Posterior cingulate gyrus (tissue), 11 donors: ENCODE results near the gene MMS22L.

Experiments used
- DNase-seq, 10 donors: peaks; one replicate each; pipeline versions ENCODE4 v3.0.0 to v3.0.0-alpha.2; 2020 to 2021; ENCODE audit warnings: mixed read lengths in 3 of 10
- intact Hi-C: fragments of 100-400 bp; cut with DNase I; formaldehyde crosslinking; loops from one replicate; pipeline ENCODE4 v1.15.1; 2023

The MMS22L gene, protein sequence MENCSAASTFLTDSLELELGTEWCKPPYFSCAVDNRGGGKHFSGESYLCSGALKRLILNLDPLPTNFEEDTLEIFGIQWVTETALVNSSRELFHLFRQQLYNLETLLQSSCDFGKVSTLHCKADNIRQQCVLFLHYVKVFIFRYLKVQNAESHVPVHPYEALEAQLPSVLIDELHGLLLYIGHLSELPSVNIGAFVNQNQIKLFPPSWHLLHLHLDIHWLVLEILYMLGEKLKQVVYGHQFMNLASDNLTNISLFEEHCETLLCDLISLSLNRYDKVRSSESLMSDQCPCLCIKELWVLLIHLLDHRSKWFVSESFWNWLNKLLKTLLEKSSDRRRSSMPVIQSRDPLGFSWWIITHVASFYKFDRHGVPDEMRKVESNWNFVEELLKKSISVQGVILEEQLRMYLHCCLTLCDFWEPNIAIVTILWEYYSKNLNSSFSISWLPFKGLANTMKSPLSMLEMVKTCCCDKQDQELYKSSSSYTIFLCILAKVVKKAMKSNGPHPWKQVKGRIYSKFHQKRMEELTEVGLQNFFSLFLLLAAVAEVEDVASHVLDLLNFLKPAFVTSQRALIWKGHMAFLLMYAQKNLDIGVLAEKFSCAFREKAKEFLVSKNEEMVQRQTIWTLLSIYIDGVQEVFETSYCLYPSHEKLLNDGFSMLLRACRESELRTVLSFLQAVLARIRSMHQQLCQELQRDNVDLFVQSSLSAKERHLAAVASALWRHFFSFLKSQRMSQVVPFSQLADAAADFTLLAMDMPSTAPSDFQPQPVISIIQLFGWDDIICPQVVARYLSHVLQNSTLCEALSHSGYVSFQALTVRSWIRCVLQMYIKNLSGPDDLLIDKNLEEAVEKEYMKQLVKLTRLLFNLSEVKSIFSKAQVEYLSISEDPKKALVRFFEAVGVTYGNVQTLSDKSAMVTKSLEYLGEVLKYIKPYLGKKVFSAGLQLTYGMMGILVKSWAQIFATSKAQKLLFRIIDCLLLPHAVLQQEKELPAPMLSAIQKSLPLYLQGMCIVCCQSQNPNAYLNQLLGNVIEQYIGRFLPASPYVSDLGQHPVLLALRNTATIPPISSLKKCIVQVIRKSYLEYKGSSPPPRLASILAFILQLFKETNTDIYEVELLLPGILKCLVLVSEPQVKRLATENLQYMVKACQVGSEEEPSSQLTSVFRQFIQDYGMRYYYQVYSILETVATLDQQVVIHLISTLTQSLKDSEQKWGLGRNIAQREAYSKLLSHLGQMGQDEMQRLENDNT

GRCh38 chr6:97282726-97283617 lies at the start of gene MMS22L:
TSS of gene MMS22L (minus strand) at chr6:97283216. CDS start at chr6:97282477, 739 bp downstream.
- intact Hi-C loops: no loop called here
- peak; percentile 73 to 98 (median 87) for DNase-seq

DNA sequence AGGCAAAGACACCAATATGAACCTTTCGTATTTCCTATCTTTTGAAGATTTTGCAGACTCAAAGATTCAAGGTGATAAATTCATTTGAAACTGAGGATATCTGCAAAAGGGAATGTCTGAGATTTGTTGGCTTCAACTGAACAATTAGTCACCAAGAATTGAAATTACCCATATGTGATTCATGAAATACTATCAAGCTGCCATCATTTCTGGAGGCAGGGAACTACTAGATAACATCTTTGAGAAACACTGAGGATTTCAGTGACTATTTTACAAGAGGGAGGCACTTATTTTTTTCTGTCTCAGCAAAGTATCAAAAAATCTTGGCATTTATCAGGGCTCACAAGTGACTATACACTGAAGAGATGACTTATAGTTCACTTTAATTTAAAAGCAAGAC lies 39.8 kb upstream of the MMS22L start:
- DNase-seq: no peak

GRCh38 chr6:97322226-97322625 lies 39.2 kb upstream of the MMS22L start:
- no peak for DNase-seq
- intact Hi-C loops: no loop called here

More for the DNA sequence above, 39.8 kb upstream of the MMS22L start:
- intact Hi-C loops: no loop called here

- intact Hi-C loops: no loop called here
- no peak for DNase-seq
These were observed 34.0 kb upstream of the MMS22L start for GRCh38 chr6:97316978-97317377.

GRCh38 chr6:97312241-97312640 lies 29.2 kb upstream of the MMS22L start:
- intact Hi-C loops: no loop called here
- no peak for DNase-seq

GRCh38 chr6:97306544-97307320 lies 23.7 kb upstream of the MMS22L start:
- no peak for DNase-seq
- intact Hi-C loops: no loop called here

- intact Hi-C loops: no loop called here
- DNase-seq: peak in 3 of 10 donors; percentile 9 to 68 (median 25)
These were observed 22.5 kb upstream of the MMS22L start for GRCh38 chr6:97305414-97306066.

DNA sequence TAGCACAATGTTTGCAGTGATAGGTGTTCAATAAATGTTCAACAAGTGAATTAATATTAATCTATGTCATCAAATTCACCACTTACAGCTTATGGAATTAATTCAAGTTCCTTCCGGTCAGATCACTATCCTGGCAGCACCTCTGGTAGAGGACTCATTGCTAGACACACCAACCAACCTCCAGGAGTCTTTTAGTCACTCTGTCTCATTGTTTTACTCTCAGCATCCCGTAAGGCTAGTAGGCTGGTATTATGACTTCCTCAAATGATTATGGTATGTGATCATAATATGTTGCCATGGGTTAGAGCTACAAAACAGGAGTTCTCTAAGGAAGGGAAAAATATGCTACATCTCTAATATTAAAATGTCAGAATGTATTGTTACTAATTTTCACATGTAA lies 21.7 kb upstream of the MMS22L start:
- intact Hi-C loops: no loop called here
- no peak for DNase-seq

GRCh38 chr6:97294451-97294850 lies 11.4 kb upstream of the MMS22L start:
- DNase-seq: no peak
- intact Hi-C loops: no loop called here

DNA sequence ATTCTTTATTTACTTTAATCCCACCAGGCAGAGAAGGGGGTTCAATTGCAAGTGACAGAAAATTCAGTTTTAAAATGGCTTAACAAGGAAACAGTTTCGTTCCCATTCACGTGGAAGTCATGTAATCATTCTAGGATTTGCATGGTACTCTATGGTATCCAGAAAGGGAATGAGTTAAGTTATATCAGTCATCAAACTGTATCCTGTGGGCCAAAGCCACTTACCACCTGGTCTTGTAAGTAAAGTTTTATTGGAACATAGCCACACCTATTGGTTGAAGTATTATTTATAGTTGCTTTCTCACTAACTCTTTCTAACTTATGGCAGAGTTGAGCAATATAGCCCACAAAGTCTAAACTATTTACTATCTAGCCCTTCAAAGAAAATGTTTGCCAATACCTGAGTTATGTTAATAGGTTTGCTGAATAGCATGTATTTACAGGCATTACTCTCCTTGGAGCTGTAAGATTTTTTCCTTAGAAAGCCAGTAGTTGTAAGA lies 10.2 kb upstream of the MMS22L start:
- no peak for DNase-seq
- intact Hi-C loops: no loop called here

DNA sequence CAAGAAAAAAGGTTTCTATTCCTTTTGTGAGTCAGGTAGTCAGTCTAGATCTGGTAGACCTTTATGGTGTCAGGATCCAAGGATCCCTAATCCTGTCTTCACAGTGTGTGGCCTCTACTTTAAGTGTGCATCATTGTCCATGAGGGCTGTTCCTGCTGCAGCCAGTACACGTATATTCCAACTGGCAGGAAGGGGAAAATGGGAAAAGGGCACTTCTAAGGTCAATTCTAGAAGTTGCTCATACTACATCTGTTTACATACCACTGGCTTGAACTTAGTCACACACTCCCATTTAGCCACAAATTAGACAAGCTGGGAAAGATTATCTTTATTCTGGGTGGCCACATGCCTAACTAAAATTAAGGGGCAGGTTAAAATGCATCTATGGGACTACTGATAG lies 9.7 kb upstream of the MMS22L start:
- DNase-seq: no peak
- intact Hi-C loops: no loop called here

DNA sequence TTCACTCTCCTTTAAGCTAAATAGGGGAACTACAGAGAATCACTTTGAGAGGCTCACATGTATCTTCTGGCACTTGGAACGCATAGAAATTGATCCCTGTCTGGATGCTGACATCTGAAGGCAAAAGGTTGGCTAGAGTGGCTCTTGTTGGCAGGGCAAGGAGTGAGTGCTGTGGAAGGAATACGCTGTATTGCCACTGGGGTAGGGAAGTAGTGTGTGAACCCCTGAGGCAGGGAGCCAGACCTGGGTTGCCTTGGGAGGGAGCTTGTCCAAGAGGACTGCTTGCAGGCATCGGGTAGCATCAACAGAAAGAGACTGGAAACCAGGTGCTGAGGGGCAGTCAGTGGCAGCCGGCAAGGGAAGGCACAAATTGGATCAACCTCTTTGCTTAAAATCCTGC lies 8.9 kb upstream of the MMS22L start:
- no peak for DNase-seq
- intact Hi-C loops: no loop called here

GRCh38 chr6:97289332-97289731 lies 6.3 kb upstream of the MMS22L start:
- intact Hi-C loops: no loop called here
- no peak for DNase-seq

- DNase-seq: no peak
- intact Hi-C loops: no loop called here
These were observed 5.2 kb upstream of the MMS22L start for GRCh38 chr6:97288188-97288587.

GRCh38 chr6:97282238-97282725 lies 734 bp downstream of the MMS22L start:
- intact Hi-C loops: no loop called here
- DNase-seq: no peak

GRCh38 chr6:97280766-97281165 lies 2.2 kb downstream of the MMS22L start:
- no peak for DNase-seq
- intact Hi-C loops: no loop called here

DNA sequence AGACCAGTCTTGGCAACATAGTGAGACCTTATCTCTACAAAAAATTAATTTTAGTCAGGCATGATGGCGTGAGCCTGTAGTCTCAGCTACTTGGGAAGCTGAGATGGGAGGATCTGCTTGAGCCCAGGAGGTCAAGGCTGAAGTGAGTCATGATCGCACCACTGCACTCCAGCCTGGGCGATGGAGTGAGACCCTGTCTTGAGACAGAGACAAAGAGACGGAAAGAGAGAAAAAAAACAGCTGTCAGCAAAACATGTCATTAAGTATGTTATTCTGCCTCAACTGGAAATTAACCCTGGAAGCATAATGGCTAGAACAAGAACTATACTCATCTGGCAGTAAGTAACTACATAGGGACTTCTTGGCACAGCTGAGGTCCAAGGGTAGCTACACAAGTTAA lies 7.2 kb downstream of the MMS22L start:
- intact Hi-C loops: no loop called here
- DNase-seq: no peak

DNA sequence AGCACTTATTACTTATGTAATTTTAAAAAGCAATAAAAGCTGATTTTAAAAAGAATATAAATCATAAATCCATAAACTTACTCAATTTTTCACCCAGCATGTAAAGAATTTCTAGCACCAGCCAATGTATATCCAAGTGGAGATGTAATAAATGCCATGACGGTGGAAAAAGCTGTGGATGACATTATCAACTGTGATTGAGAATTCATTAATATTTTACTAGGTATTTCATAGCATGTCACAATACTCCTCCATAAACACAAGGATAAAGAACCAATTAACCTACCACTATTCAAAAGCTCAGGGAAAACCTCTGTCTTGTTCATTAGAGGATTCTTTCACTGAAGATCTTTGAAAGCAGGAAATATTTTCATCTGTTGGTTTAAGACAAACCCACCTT lies 13.2 kb downstream of the MMS22L start:
- DNase-seq: no peak
- intact Hi-C loops: no loop called here
